GM23338 (cell line): Measurements from ENCODE around the gene HDAC9. TPM values are rescaled to one million over a fixed set of nuclear protein-coding genes. Genes with fewer than 3 reads are reported as not detected.

Experiments used
- ATAC-seq: fragments of 200-7000 bp; cut with Tn5 transposase; 3 replicates; pipeline ENCODE4 v1.9.1; 2020
- DNase-seq: peaks from one replicate; pipeline ENCODE4 v3.0.0-alpha.2; 2015; ENCODE audit warnings: low spot score
- H2AFZ ChIP-seq: fragments of 200-600 bp; sonication (generic); 2 replicates; pipeline ENCODE4 v1.8.0; 2016; ENCODE audit warnings: antibody characterized with exemption, mild to moderate bottlenecking, moderate library complexity
- H3F3A ChIP-seq: fragments of 200-600 bp; sonication (generic); replicated peaks from 2 replicates; pipeline ENCODE4 v1.8.0; 2017; ENCODE audit warnings: antibody characterized with exemption, mixed run types, low read depth
- H3K27ac ChIP-seq: fragments of 200-600 bp; sonication (generic); 2 replicates; pipeline ENCODE4 v1.6.1; 2016; ENCODE audit warnings: low read depth
- H3K27me3 ChIP-seq: fragments of 200-600 bp; sonication (generic); 2 replicates; pipeline ENCODE4 v1.8.0; 2016; ENCODE audit warnings: mild to moderate bottlenecking, mixed run types, moderate library complexity; ENCODE audit not compliant: insufficient read depth
- H3K36me3 ChIP-seq: fragments of 200-600 bp; sonication (generic); 2 replicates; pipeline ENCODE4 v1.8.0; 2016; ENCODE audit warnings: mild to moderate bottlenecking; ENCODE audit not compliant: insufficient read depth
- H3K4me1 ChIP-seq: fragments of 200-600 bp; sonication (generic); 2 replicates; pipeline ENCODE4 v1.8.0; 2016; ENCODE audit warnings: mild to moderate bottlenecking, moderate library complexity; ENCODE audit not compliant: insufficient read depth
- H3K4me2 ChIP-seq: fragments of 200-600 bp; sonication (generic); 2 replicates; pipeline ENCODE4 v1.7.1; 2017; ENCODE audit warnings: mixed run types
- H3K4me3 ChIP-seq: fragments of 200-600 bp; sonication (generic); 2 replicates; pipeline ENCODE4 v1.6.1; 2016; ENCODE audit warnings: mixed run types
- H3K79me2 ChIP-seq: fragments of 200-600 bp; sonication (generic); replicated peaks from 2 replicates; pipeline ENCODE4 v1.8.0; 2017; ENCODE audit warnings: mild to moderate bottlenecking; ENCODE audit not compliant: insufficient read depth
- H3K9me2 ChIP-seq: fragments of 200-600 bp; sonication (generic); 2 replicates; pipeline ENCODE4 v1.8.0; 2017; ENCODE audit not compliant: insufficient read depth
- H4K20me1 ChIP-seq: fragments of 200-600 bp; sonication (generic); replicated peaks from 2 replicates; pipeline ENCODE4 v1.8.0; 2017; ENCODE audit warnings: mild to moderate bottlenecking; ENCODE audit not compliant: insufficient read depth
- H3K27ac Mint-ChIP-seq: 2 replicates; pipeline ENCODE4 v1.8.0; 2020; ENCODE audit warnings: inconsistent platforms, mild to moderate bottlenecking, moderate library complexity, mixed read lengths
- H3K27me3 Mint-ChIP-seq: 3 replicates; pipeline ENCODE4 v1.8.0; 2022; ENCODE audit warnings: low read depth, mild to moderate bottlenecking, moderate library complexity, mixed read lengths, inconsistent platforms; ENCODE audit not compliant: insufficient read depth, poor library complexity
- H3K36me3 Mint-ChIP-seq: 3 replicates; pipeline ENCODE4 v1.8.0; 2021; ENCODE audit warnings: low read depth, mild to moderate bottlenecking, inconsistent platforms, moderate library complexity, mixed read lengths
- H3K4me1 Mint-ChIP-seq: 3 replicates; pipeline ENCODE4 v1.8.0; 2020; ENCODE audit warnings: mild to moderate bottlenecking, inconsistent platforms, mixed read lengths
- H3K4me3 Mint-ChIP-seq: 3 replicates; pipeline ENCODE4 v1.8.0; 2021; ENCODE audit warnings: moderate library complexity, mild to moderate bottlenecking, inconsistent platforms, mixed read lengths
- H3K9me3 Mint-ChIP-seq: 3 replicates; pipeline ENCODE4 v1.8.0; 2020; ENCODE audit warnings: moderate library complexity, mild to moderate bottlenecking, inconsistent platforms, mixed read lengths
- CREB1 ChIP-seq: fragments of 250-450 bp; sonication (Bioruptor Pico); IDR thresholded peaks from 2 replicates; pipeline ENCODE4 v1.5.0; 2020; ENCODE audit warnings: low read depth, mild to moderate bottlenecking, moderate library complexity
- CTCF ChIP-seq, 2 experiments: fragments of 200-600 bp in 1 of 2; sonication (generic) in 1 of 2; conservative IDR thresholded peaks; 2 replicates each; pipeline versions ENCODE4 v1.5.1 to v1.6.1; 2016 to 2017; ENCODE audit warnings: antibody characterized with exemption in 2 of 2, low read depth in 2 of 2, mild to moderate bottlenecking in 2 of 2, moderate library complexity in 1 of 2
- ETS1 ChIP-seq: IDR thresholded peaks from 2 replicates; pipeline ENCODE4 v1.6.1; 2016; ENCODE audit warnings: antibody characterized with exemption
- EZH2 ChIP-seq: fragments of 200-600 bp; sonication (generic); IDR thresholded peaks from one replicate; pipeline ENCODE4 v1.8.0; 2017; ENCODE audit warnings: antibody characterized with exemption, mild to moderate bottlenecking, low read depth; ENCODE audit not compliant: unreplicated experiment
- EZH2phosphoT487 ChIP-seq: fragments of 200-600 bp; sonication (generic); IDR thresholded peaks from one replicate; pipeline ENCODE4 v1.8.1; 2018; ENCODE audit warnings: antibody characterized with exemption; ENCODE audit not compliant: unreplicated experiment
- JUNB ChIP-seq: IDR thresholded peaks from one replicate; pipeline ENCODE4 v1.6.1; 2016; ENCODE audit warnings: antibody characterized with exemption; ENCODE audit not compliant: unreplicated experiment
- POLR2AphosphoS5 ChIP-seq: IDR thresholded peaks from 2 replicates; pipeline ENCODE4 v1.6.1; 2016; ENCODE audit warnings: antibody characterized with exemption, low read depth
- REST ChIP-seq: IDR thresholded peaks from one replicate; pipeline ENCODE4 v1.6.1; 2018; ENCODE audit warnings: antibody characterized with exemption; ENCODE audit not compliant: unreplicated experiment
- STAT1 ChIP-seq: IDR thresholded peaks from one replicate; pipeline ENCODE4 v1.6.1; 2016; ENCODE audit warnings: antibody characterized with exemption; ENCODE audit not compliant: unreplicated experiment
- ZNF114 ChIP-seq: fragments of 250-450 bp; sonication (Bioruptor Pico); IDR thresholded peaks from 2 replicates; pipeline ENCODE4 v1.5.0; 2020; ENCODE audit warnings: mild to moderate bottlenecking, moderate library complexity
- ZNF331 ChIP-seq: fragments of 250-450 bp; sonication (Bioruptor Pico); IDR thresholded peaks from 2 replicates; pipeline ENCODE4 v1.5.0; 2020; ENCODE audit warnings: low read depth, mild to moderate bottlenecking, moderate library complexity
- polyA plus RNA-seq: library from polyadenylated mRNA; unstranded; fragments of >200 nt; fragmentation: Nextera tagmentation; extraction: Ambion mirVana; gene quantifications from 2 replicates; pipeline ENCODE4 v1.2.1, GENCODE V29; 2016
- total RNA-seq: library from RNA; depleted of rRNA; stranded (reverse); fragments of >200 nt; shearing (Covaris generic); gene quantifications from 2 replicates; pipeline ENCODE4 v1.2.3, GENCODE V29; 2014

HDAC9 gene
- total and polyA plus RNA-seq, 2 experiments from 2014 or later: 8.3 to 18.5 TPM

GRCh38 chr7:19015098-19015497 is 519.5 kb downstream of the HDAC9 start (continued):
- TF ChIP-seq CTCF (conservative IDR thresholded peaks at IDR 0.05; ENCODE audit: low read depth in 2 of 2) (no peak), JUNB (no peak), STAT1 (no peak), EZH2 (no peak), POLR2AphosphoS5 (no peak), ZNF331 (no peak)

- Mint-ChIP-seq H3K9me3 (no peaks in the 10 kb centered on the region), H3K4me1 (peaks cover 8% of the 10 kb centered on the region; the same call in 2 of the 3 replicates), H3K36me3 (no peaks in the 10 kb centered on the region), H3K4me3 (no peak overlapping the region), H3K27ac (peak overlapping the region; percentile 69; the same call in 1 of the 2 replicates), H3K27me3 (no peaks in the 10 kb centered on the region)
- no peaks in the 10 kb centered on the region for H3K9me2 ChIP-seq
- ATAC-seq (no peak), DNase-seq (peak; percentile 1)
- H3K4me2 ChIP-seq: no peak overlapping the region
- H3K27ac ChIP-seq: no peak overlapping the region
- H3K79me2 ChIP-seq: no peaks in the 10 kb centered on the region
- H3F3A ChIP-seq: no peaks in the 10 kb centered on the region
- H3K36me3 ChIP-seq: no peaks in the 10 kb centered on the region
- no peaks in the 10 kb centered on the region for H4K20me1 ChIP-seq
- H3K4me1 ChIP-seq: peaks cover 4% of the 10 kb centered on the region; the same call in 1 of the 2 replicates
- H3K4me3 ChIP-seq: no peak overlapping the region
- H2AFZ ChIP-seq: no peak overlapping the region
- no peaks in the 10 kb centered on the region for H3K27me3 ChIP-seq
- TF ChIP-seq EZH2 (no peak), ZNF331 (no peak), JUNB (no peak), CREB1 (CRISPR knock-in tag) (no peak), REST (no peak), STAT1 (no peak), ZNF114 (CRISPR knock-in tag) (no peak), EZH2phosphoT487 (no peak), ETS1 (no peak), CTCF (conservative IDR thresholded peaks at IDR 0.05; ENCODE audit: low read depth in 2 of 2) (no peak)
These were observed 520.6 kb downstream of the HDAC9 start for GRCh38 chr7:19016140-19016539.
